Measurements from ENCODE around the gene CTXND1.

CTXND1 gene

GRCh38 chr15:80251428-80252120, 439 bp downstream of the CTXND1 start:
- no peak for DNase-seq

DNA sequence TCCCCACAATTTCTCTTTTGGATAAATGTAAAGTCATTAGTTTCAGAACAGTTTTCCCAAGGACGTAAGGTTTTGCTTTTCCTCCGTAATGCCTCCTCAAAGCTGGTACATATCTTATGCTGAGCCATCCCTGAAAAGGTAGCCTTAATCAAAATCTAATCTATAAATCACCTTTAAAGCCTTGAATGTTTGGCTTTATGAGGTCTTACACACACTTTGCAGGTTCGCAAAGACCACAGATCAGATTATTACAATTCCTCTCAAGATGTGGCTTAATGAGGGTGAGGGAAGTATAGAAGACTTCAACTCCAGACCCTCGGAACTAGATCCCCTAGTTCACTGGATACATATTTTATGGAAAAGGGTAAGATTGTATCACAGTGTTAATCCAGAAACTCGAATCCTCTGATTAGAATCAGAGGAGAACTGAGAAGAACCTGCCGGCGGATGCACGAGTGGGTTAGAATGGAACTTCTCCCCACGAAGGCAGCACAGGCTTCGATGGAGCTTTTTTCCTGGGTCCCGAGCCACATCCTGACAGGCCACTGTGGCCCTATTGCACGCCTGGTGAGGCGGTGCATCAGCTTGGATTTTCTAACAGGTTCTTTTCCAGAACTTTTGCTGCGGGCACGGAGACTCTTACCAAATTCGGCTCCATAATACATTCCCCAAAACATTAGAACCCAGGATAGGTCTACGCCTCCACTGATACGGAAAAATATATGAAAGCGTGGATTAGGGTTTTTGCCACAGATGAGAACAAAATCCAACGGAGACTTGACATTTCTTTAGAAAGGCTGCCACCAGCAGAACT, 1.2 kb downstream of the CTXND1 start:
- DNase-seq = no peak

DNA sequence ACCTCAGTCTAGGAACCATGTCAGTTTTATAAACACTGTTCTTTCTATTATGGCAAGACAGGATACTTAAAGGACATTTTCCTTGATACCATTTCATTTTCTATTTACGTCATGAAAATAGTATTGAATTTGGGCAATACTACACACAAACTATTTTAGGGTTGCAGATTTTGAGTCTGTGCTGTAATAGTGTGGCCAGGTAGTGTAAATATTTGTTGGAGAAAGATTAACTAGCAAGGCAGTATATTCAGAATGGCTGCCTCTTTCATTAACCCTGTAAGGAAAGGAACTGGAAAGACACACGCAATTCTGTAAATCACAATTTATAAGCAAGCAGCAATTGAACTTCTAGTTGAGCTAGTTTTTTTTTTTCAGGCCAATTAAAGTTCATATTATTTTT, 2.0 kb downstream of the CTXND1 start:
- no peak for DNase-seq

GRCh38 chr15:80247320-80247719, 4.7 kb downstream of the CTXND1 start:
- no peak for DNase-seq

GRCh38 chr15:80246425-80246894, 5.6 kb downstream of the CTXND1 start:
- no peak for DNase-seq

DNA sequence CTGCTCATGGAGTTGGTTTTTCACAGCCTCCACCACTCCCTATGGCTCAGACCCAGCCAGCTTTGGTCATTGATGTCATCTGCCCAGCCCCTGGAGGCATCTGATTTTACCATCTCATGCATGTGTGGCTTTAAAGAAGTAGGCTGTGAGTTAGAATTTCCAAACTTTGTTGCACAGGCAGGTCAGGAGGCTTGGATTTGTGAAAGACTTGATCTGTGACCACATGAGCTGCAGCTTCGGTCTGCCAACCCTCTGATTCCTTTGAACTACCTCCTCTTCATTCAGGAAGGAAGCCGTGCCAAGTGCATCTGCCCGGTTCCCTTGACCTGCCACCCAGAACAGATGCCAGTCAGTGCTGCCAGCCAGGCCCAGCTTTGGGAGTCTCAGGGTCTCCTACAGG, 9.2 kb downstream of the CTXND1 start:
- no peak for DNase-seq

DNA sequence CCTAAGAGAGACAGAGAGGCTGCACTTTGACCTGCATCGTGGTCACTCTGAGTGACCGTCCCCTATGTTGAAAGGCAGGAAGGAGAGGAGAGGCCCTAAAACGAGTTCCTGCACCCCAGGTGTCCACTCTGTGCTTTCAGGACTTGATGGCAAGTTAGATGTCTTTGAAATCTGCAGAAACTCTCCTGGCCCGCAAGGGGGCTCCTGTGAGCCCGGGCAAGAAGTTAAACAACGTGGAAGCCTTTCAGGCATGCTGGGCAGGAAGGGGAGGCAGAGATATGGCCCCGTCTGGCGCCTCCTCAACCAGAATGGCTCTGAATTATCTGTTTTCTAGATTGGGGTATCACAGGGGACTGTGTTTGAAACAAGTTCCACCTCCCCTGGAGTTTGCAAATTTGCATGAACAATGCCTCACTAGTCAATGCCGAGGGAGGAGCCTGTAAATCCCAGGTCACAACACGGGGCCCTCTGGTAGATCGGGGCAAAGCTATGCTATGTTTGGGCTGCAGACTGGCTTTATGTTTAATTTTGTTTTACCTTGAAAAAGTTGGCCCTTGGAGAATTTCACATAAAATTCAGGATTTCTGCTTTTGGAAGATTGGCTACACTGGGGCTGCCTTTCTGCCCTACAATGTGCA, 9.8 kb downstream of the CTXND1 start:
- DNase-seq = peak; percentile 40

GRCh38 chr15:80241508-80241907, 10.5 kb downstream of the CTXND1 start:
- no peak for DNase-seq

DNA sequence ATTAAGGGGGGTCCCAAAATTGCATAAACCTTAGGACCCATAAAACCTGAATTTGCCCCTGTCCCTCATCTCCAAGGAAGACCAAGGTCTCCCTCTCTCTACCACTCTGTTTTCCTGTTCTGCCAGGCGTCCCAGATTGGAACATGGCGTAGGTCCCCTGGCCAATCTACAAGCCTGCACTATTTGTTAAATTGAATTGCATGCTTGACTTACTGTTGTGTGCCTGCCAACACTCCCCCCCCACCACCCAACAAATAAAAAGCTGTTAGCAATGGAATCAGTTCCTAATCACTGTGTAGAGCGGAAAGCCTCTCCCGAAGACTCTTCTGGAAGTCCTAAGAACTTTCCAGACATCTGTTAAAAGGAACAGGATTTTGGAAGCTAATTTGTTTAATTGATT, 11.7 kb downstream of the CTXND1 start:
- DNase-seq = no peak

DNA sequence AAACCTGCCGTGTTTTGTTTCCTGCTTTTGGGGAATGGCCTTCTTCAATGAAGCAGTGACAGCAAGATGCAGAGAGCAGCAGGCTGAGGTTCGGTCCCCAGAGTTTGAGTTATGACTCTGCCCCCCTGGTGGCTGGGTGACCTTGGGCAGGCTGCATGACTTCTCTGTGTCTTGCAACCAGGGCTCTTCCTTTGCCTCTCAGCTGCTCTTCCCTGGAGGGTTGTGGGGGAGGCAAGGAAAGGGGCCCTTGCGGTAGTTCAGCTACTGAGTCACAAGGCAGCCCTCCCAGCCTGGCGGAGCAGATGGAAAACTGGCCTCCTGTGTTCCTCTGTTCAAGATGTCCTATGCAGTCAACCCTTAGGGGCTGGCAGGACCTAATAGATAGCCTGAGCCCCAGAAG, 17.1 kb downstream of the CTXND1 start:
- peak; percentile 23 for DNase-seq

DNA sequence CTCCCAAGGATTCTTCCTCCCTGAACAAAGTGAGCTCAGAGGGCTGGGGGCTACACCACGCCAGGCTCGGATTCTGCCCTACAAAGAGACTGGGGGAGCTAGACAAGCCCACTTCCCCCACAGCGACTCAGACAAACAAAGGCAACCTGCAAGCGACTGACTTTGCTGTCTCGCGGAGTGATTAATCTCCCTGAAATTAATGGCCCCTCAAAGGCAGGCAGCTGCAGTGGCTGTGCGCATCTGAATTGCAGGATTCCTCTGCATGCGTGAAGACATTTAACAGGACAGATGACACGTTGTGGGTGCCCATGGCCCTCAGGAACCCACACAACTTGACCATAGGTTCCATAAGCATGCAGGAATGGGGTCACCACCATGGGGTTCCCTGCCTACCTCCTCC, 18.4 kb downstream of the CTXND1 start:
- no peak for DNase-seq

- no peak for DNase-seq
These were observed 20.6 kb downstream of the CTXND1 start for GRCh38 chr15:80231371-80231770.

GRCh38 chr15:80228959-80229610, 22.9 kb downstream of the CTXND1 start:
- no peak for DNase-seq

DNA sequence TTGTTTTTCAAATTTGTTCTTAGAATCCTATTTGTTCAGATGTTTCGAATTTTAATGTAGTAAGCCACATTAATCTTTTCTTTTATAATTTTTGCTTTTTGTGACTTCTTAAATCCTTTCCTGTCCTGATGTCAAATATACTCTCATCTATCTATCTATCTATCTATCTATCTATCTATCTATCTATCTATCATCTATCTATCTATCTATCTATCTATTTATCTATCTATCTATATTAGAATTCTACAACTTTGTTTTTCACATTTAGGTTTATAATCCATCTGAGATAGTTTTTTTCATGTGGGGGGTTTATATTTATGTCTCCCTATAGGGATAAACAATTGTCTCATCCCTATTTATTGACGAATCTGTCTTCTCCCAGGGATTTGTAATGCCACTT, 32.1 kb downstream of the CTXND1 start:
- no peak for DNase-seq

DNA sequence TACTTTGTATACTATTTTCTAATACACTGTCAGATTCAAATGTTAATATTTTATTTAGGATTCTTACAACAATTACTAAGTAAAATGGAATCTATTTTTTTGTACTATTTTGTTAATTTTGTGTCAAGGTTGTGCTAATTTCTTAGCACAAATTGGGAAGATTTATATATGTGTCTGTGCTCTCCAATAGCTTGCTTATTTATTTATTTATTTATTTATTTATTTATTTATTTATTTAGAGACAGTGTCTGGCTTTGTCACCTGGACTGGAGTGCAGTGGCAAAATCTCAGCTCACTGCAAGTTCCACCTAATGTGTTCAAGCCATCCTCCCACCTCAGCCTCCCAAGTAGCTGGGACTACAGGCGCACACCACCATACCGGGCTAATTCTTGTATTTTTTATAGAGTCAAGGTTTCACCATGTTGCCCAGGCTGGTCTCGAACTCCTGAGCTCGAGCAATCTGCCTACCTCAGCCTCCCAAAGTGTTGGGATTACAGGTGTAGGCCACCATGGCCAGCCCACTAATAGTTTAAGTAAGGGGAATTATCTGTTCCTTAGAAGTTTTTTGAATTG, 34.6 kb downstream of the CTXND1 start:
- no peak for DNase-seq

DNA sequence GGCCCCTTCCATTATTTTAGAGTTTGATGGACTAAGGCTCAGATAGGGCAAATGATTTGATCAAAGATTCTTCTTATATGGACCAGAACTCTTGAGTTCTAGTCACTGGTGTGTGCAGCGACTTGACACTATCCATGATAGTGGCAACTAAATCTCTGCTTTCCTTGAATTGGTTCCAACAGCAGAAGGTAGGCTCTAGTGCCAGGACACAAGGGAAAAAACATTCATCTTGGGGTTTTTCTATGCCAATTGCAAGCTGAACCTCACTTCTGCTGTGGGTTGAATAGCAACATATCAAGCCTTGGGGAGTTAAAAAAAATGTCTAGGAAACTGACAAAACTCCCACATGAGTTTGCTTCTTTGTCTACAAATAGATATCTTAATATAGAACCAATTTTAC, 35.1 kb downstream of the CTXND1 start:
- DNase-seq = no peak

- DNase-seq = no peak
These were observed 35.9 kb downstream of the CTXND1 start for GRCh38 chr15:80216141-80216540.

GRCh38 chr15:80214910-80215309, 37.1 kb downstream of the CTXND1 start:
- no peak for DNase-seq

- DNase-seq = no peak
These were observed 40.0 kb downstream of the CTXND1 start for GRCh38 chr15:80211976-80212375.

GRCh38 chr15:80210611-80211573, 41.1 kb downstream of the CTXND1 start:
- no peak for DNase-seq

All from fibroblast of skin of back (primary cell).